Prostate gland (tissue), 2 donors: ENCODE measurements around the gene TMTC1.

Source experiments
- POLR2A ChIP-seq: fragments of 450-650 bp; IDR thresholded peaks from one replicate; pipeline ENCODE4 v1.6.1; 2016; ENCODE audit warnings: antibody characterized with exemption, mild to moderate bottlenecking
- POLR2AphosphoS5 ChIP-seq: sonication (generic); formaldehyde crosslinking; IDR thresholded peaks from one replicate; pipeline ENCODE4 v1.6.1; 2017; ENCODE audit warnings: antibody characterized with exemption
- TF ChIP-seq, protein P1 (sequence below), 4 experiments: fragments of 200-600 bp in 2 of 4; fragments of 450-650 bp in 2 of 4; sonication (generic) in 2 of 4; IDR thresholded peaks; 1 replicate in 3 of 4; 2 replicates in 1 of 4; pipeline ENCODE4 v1.5.1; 2016 to 2019; ENCODE audit warnings: antibody characterized with exemption in 4 of 4, mild to moderate bottlenecking in 2 of 4, moderate library complexity in 2 of 4

GRCh38 chr12:29667011-29667410, 116.7 kb downstream of the TMTC1 start:
- TF ChIP-seq, protein P1, sequence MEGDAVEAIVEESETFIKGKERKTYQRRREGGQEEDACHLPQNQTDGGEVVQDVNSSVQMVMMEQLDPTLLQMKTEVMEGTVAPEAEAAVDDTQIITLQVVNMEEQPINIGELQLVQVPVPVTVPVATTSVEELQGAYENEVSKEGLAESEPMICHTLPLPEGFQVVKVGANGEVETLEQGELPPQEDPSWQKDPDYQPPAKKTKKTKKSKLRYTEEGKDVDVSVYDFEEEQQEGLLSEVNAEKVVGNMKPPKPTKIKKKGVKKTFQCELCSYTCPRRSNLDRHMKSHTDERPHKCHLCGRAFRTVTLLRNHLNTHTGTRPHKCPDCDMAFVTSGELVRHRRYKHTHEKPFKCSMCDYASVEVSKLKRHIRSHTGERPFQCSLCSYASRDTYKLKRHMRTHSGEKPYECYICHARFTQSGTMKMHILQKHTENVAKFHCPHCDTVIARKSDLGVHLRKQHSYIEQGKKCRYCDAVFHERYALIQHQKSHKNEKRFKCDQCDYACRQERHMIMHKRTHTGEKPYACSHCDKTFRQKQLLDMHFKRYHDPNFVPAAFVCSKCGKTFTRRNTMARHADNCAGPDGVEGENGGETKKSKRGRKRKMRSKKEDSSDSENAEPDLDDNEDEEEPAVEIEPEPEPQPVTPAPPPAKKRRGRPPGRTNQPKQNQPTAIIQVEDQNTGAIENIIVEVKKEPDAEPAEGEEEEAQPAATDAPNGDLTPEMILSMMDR (IDR thresholded peaks at IDR 0.05), result no peak
- no peak for TF ChIP-seq POLR2AphosphoS5
- no peak for TF ChIP-seq POLR2A
